Activated CD4-positive, alpha-beta T cell treated with anti-CD3 and anti-CD28 coated beads, Interleukin-2, amount 50 U/mL, for 48 hours (primary cell): ENCODE measurements around the gene LINC00305.

Source experiments
- DNase-seq, 2 experiments: peaks; one replicate each; pipeline ENCODE4 v3.0.0-alpha.2; 2020

The LINC00305 gene

DNA sequence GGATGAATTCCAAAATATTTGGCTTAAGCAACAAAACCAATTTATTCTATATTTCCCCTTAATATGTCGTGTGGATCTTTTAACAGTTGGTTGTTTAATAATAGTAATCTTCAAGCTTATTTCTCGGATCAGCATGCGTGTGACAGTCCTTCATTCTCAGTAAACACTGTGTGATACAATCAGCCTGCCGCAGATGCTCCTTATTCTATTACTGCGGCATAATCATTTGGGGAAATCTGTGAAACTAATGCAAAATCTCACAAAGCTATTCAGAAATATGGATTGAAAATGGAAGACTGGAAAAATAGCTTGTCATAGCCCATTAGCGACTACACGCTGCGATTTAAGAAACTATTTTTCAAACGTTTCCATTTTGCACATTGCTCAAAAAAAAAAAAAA, 36.9 kb downstream of the LINC00305 start:
- no peak for DNase-seq

DNA sequence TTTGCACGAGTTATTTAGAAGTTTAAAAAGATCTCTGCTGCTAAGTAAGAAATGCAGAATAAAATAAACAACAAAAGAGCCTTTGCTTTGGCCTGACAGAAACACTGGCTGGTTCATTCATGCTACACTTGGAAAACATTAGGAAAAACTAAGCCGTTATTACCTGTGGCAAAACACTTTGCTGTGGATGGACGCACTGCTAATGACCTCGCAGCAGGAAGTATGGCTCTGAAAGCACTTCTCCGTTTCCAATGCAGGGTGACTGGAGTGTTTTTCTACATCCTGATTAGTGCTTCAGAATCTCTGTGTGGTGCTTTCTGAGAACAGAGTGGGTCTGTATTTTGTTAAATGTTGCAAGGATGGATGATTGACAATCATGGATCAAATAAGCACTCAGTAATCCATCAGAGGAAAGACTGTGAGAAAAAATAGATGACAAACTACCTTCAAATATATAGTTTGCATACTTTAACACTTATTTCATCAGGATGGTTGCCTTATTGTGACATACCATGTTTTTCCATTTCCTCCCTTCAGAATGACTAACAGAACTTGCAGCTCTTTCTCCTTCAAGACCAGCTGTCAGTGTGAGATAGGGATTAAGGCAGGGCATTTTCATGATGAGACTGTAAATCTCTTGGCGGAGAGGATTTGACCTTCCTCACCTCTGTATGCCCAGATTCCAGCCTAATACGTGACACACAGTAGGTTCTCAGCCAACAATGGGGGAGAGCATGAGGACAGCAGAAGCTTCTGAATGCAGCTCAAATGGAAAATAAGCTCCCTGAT, 38.0 kb downstream of the LINC00305 start:
- no peak for DNase-seq

DNA sequence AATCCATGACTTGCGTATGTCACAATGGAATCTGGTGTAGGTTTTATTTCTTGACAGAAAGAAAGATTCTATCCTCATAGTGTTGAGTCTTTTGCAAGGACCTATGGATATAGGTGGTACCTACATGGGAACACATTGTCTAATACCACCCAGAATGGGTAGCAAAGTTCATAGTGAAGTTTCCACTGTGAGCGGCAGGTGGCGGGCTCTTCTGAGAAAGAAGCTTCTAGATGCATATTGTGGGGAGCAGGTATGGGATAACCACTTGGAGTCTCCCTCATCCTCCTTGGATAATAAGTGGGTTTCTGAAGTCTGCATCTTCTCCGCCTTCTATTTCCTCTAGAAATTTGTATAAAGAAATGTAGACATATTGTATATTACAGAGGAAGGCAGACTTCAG, 44.9 kb downstream of the LINC00305 start:
- no peak for DNase-seq

DNA sequence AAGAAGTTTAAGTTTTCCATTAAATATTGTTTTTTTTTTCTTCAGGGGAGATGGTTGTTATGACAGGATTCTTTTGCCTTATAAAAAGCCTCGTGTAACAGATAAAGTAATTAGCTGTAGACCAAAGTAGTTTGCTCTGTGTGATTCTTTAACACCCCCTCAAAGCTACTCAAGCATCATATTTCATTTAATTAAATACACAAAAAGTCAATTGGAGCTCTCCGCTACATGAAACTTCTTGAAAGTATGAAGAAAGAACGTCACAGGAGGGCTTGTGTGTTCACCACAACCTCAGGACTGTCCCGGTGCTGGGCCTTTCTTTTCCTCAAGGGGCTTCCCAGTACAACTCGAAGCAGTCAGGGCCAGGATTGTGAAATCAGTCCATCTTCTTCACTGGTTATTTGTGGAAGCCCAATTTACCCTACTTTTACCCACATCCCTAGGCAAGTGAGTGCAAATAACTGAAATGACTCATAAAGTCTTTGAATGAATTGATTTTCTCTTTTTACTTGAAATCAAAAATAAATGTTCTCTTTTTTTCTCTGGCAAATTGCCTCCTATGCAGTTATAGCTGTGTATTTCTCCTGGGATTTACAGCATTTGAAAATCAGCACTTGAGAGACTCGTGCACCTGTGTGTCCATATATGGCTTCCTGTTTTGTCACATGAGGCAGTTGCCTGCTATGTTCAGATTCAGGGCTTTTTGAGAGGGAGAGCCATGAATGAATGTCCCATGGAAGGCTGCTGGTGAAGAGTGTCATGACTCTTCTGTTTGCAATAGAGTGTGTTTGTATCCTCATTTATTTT, 48.6 kb downstream of the LINC00305 start:
- DNase-seq: no peak

DNA sequence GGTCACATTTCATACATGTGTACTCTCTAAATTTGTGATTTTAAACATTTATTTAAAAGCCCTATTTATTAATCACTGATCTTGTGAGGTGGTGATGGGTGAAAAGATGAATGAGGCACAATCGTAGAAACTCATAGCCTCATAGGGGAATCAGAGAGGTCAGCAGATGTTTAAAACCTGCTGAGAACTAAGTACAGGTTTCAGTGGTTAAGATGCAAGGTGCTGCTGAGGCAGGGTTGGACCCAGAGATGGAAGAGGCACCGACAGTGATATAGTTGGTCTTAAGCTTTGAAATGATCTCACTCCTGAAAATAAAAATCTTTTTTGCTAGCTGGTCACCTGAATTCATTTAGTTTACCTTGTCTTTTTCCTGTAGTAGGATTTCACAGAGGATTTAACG, 49.6 kb downstream of the LINC00305 start:
- DNase-seq: no peak

DNA sequence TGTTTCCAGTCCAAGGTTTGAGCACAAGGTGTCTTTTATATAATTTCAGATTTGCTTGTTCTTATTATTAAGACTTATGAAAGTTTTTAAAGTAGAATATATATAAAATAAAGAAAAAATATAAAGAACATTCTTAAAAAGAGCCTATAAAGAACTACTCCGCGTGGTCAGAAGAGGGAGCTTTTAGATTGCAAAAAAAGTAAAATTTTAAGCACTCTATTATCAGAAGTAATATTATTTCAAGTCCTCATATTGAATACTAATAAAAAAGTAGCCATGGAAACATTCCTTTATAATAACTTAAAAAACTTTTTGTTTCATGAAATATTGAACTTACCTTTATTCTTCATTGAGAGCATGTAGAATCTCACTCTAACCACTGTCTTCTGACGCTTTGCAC, 51.4 kb downstream of the LINC00305 start:
- DNase-seq: no peak

DNA sequence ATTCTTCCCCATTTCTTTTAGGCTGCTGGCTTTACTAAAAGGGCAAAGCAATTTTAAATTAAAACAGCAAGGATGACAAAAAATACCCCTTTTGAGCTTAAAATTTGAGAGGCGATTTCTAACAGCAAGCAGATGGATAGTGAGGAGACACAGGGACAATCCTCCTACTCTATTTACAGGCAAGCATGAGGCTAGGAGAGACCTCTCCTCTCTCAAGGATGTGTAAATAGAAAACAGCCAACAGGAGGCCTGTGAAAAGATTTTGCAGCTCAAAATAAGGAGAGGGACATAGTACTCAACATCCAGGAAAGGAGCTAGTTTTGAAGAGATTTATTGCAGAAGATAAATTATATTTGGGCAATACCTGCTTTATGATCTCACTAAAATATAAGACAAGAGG, 53.8 kb downstream of the LINC00305 start:
- DNase-seq: no peak

DNA sequence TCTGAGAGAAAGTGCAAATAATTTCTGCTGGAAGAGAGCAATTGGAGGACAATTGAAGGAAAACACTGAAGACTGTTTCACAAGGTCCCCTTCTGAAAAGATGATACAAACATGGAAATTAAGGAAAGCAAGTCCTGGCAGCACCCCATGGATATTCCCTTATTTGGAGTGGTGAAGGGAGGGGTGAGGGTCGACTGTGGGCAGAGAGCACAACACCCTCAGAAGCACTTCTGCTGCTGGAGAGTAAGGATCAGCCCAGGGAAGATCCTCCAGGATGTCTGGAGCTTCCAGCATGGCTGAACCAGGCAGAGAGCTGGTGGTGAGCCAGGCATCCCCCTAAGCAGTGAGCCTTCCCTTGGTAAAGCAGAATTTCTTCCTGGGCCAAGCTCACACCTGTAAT, 54.7 kb downstream of the LINC00305 start:
- no peak for DNase-seq

DNA sequence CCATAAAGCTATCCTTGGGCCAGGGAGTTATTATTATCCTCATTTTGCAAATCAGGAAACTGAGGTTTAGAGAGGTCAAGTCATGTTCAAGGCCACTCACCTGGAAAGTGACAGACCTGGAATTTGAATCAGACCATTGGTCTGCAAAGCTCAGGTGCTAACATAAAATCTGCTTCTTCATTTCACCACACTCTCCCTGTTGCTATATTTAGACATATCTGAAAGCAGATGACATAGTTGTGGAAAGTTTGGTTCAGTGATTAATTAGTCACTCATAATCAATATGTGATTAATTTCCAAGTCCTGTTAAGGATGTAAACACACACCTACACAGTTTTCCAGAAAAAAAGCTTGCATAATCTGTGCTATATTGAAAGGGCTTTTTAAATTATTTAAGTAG, 57.4 kb downstream of the LINC00305 start:
- no peak for DNase-seq

DNA sequence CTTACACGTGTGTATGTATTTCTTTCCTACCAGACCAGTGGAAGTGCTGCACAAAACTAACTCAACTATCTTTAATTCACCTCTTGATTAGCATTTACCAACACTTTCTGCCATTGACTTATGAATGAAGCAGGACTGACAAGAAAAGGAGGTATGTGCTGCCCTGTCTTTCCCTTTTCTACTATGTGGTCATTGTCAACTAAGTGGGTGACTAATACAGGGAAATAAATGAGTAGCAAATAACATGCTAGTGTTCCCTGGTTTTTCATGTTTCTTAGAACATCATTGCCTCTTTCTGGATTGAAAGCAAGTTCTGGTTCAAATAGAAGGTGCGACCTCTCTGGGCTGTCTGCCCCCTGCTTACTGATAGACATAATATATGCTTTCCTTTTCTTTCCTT, 58.0 kb downstream of the LINC00305 start:
- no peak for DNase-seq

DNA sequence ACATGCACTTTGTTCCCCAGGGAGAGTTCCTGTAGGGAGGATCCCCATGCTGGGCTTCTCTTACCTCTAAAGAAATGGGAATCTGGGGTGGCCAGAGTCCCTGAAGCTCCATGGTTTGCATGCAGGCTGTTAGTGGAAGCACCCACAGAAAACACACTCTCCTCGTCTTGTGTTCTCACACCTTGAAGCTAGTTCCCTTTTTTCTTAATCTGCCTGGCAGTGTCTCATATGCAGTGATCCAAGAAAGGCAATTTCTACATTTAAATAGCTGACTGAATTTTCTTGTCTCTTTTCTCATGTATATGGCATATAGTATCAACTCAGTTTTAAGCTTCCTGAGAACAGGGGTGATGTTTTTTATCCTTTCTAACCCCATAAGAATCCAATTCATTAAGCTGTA, 65.0 kb downstream of the LINC00305 start:
- DNase-seq: no peak

DNA sequence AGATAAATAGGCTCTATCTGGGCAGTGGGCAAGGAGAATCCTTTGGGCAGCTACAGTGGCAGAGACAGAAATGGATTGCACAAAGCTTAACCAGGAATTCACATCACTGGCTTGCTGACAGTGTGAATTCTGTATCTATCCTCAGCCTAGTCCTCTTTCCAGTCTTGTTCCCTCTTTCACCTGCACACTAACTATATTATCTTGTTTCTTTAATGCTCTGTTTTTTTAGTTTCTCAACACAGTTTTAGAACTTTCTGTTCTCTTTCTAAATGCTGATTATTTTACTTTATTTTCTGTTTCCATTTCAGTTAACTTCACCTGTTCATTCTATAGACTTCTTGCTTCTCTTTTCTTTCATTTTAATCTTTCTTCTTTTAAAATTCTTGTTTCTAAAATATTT, 66.4 kb downstream of the LINC00305 start:
- DNase-seq: no peak

DNA sequence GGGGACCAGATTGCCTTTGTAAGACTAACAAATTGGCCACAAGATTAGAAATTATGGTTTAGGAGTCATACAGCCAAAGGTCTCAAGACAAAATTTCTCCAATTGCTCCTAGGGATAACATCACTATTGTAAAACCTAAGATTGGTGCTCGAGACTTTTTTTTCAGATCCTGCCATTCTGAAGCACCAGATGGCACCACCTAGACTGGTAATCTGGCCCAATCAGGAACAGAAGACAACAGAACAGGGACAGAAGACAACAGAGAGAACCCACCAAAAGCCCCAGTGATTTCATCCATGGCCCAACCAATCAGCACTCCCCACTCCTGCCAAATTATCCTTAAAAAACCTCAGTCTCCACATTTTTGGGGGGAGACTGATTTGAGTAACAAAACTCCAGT, 66.8 kb downstream of the LINC00305 start:
- DNase-seq: no peak

DNA sequence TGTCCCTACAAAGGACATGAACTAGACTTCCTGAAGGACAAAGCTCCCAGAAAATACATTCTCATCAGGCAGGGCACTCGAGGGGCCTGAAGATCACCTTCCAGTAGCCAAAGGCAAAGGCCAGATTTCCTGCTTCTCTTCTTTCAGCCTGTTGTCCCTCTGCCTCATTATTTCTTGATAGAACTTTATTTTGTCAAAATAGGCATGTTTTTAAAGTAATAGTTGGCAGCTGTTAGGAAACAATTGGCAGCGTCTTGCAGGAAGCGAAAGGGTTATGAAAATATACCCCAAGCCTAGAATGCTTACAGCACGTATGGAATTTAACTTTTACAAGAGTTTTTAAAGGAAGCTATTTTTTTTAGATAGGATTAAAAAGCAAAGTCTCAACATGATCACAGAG, 74.9 kb downstream of the LINC00305 start:
- no peak for DNase-seq

DNA sequence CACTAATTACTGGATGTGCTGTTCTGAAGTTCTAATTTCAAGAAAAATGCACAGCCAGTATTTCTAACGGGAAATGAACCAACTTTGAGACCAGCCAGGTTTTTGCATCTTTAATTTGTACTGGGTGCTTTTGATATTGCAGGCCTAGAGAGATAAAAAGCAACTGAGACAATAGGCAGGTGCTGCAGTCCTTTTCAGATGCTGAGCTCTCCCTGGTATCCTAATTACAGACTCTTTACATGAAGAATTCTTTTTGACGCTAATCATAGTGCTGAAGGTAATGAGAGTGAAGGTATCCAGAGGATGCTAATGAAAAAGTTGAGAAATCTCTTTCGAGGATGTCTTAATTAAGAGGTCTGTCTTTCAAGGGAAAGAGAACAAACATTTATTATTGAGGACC, 93.9 kb downstream of the LINC00305 start:
- DNase-seq: no peak

DNA sequence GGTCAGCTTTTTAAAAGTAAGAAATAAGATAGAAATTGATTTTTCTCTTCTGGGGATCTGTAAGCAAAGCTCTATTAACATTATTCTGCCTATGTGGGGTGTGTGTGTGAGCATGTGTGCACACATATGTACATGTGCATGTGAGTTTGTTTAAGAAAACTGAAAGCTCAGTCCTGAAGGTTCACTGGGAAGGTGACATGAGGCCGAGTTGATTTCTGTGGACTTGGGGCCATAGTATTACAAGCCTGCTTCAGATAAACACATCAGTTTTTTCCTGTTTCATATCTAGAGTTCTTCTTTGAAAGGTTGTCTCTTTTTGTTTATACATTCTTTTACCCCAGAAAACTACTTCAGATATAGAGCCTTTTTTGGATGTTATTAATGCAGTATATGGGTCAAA, 95.6 kb downstream of the LINC00305 start:
- no peak for DNase-seq

DNA sequence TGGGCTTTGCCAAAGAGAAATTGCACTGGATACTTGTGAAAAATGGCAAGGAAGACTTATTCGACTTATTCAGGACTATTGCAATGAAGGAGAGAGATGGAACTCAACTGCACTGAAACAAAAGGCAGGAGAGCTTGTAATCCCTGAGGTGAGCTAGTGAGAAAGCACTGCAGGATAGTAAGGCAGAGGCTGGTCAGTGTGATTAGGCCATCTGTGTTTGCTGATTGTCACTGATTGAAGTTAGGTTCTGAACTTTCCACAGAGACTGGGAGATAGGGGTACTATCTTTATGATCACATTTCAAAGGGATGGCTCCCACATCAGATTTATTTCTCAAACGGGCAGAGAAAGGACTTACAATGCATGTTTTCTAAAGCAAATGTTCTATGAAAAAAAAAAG, 96.1 kb downstream of the LINC00305 start:
- no peak for DNase-seq

DNA sequence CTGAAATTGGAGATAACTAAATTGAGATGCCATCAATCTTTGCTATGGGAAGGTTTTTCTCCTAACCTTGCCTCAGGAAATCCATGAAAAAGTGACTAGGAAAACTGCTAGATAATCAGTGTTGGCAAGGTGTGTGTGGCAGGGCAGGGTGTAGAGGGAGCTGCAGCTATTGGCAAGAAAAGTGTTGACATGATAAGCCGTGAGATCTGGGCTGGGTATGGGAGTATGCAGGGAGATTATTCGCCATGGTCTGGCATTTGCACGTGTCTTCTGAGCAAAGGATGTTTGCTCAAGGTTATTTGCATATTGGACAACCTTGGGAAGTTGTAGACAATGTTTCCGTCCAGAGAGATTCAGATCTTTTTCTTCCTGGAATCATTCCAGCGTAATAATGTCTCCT, 104.3 kb downstream of the LINC00305 start:
- no peak for DNase-seq

DNA sequence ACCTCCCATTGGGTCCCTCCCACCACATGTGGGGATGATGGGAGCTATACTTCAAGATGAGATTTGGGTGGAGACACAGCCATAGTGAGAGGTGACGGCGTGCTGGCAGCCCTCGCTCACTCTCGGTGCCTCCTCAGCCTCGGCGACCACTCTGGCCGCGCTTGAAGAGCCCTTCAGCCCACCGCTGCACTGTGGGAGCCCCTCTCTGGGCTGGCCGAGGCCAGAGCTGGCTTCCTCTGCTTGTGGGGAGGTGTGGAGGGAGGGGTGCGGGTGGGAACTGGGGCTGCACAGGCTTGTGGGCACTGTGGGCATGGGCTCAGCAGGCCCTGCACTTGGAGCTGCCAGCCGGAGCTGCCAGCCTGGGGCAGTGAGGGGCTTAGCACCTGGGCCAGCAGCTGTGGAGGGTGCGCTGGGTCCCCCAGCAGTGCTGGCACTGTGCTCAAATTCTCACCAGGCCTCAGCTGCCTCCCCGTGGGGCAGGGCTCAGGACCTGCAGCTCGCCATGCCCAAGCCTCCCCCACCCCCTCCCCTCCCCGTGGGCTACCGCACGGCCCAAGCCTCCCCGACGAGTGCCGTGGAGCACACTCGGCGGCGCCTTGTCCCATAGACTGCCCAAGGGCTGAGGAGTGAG, 106.0 kb downstream of the LINC00305 start:
- no peak for DNase-seq

DNA sequence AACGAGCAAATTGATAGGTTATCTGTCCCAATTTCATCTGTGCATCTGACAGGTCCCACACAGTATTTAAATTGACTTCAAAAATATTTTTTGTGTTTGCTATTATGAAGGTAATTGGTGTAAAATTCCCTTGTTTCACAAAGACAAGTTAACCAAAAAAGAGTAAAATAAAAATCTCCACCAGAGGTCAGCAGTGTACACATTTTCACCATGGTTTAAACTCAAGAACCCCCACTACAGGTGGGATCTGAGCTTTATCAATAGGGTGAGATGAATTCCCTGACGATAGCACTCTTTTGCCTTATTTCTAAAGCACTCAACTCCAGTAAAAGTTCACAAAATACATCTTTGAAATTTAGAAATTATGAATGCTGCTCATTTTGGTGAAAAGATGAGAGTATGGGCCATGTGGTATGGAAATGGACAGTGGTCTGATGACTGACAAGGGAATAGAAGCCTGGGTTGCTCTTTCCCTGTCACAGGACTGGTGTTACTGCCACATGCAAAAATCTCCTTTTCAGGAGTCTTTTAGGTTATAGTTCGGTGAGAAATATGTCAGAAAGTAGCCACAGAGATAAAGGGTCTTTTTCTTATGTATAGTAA, 111.0 kb downstream of the LINC00305 start:
- DNase-seq: no peak

DNA sequence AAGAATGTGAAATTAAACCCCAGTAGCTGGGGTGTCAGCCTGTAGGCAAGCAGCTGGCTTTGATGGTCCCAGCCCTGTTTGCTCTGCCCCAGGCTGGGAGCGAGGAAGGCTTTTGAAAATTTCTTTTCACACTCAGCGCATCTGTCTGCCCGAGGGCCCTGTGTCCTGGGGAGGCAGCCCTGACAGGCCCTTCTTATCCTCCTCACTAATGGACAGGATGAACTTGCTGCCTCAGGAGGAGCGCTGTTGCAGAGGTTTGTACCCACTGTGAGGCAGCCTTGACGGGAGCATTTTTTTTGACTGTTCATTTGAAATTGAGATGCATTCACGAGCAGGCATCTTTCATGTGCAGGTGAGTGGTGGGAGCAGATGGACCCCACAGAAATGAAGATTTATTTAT, 116.6 kb downstream of the LINC00305 start:
- DNase-seq: no peak

DNA sequence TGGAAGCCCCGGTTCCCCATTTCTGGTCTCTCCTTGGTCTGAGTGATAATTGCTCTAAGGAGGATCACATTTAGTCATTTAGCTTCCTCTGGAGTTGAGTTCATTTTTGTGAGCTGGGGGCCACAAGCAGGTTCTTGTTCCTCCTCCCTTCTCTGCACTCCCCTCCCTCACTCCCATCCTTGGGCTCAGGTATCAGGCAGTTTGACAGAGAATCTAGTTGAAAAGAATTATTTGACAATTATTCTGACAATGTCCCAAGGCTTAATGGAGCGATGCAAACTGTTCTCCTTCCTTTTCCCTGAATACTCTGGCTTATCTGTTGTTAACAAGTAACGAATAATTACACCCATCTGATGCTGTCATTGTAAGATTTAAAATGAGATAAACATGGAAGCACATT, 117.5 kb downstream of the LINC00305 start:
- no peak for DNase-seq
